ENCODE data around the gene DSCAM. TPM values are rescaled to one million over a fixed set of nuclear protein-coding genes. Genes with fewer than 3 reads are reported as not detected.

Gene DSCAM
- total and polyA plus RNA-seq, 4 donors, result 0.02 to 0.25 (median 0.09) TPM

DNA sequence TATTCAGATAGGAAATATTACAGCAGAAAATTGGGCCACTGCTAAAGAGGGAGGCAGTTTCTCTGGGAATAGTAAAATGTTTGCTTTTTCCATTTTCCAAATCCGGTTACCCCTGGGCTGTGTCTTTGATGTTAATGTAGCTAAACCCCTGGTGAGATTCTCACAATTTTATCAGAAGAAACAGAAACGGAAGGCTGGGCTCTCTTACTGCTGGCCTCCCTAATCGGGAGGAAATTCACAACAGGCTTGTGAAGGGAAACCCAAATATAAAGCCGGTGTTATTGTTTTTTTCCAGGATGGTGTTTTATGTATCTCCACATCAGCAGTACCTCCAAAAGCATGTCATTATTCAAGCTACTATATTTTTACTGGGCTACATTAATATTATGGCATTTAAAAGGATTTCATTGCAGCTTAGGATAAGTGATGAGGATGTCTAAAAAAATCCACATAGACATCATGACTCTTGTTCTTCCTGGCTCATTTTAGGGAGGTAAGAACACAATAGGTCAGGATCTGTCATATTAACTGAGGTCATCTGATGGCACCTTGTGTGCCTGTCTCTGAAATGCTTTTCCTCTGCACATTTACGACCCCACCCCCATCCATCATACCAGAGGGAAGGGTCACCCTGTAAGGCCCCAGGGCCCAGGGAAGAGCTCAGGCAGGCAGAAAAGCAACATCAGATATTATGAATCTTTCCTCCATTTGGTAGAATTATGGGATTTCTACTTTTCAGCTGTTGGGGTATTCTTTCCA, 158.7 kb downstream of the DSCAM start:
- Histone ChIP-seq H3K4me3 (no peak overlapping the region), H3K9me3 (ENCODE audit: control insufficient read depth in 4 of 4, insufficient read depth in 3 of 4, low read length in 3 of 4) (peaks cover 0 to 7% (median 0%) of the 10 kb centered on the region in 4 donors), H3K27ac (ENCODE audit: low read depth in 1 of 2, low read length in 1 of 2) (no peak overlapping the region), H3K27me3 (ENCODE audit: control insufficient read depth in 3 of 3, insufficient read depth in 3 of 3, low read length in 2 of 3) (no peaks in the 10 kb centered on the region), H3K9ac (ENCODE audit: insufficient read depth in 1 of 2, low read length in 2 of 2) (no peak overlapping the region), H3K4me1 (ENCODE audit: control insufficient read depth in 5 of 5, insufficient read depth in 5 of 5, low read length in 5 of 5) (no peaks in the 10 kb centered on the region), H3K36me3 (ENCODE audit: control insufficient read depth in 4 of 4, insufficient read depth in 4 of 4, low read length in 4 of 4) (no peaks in the 10 kb centered on the region)
- DNase-seq, result no peak
- TF ChIP-seq, protein P1, sequence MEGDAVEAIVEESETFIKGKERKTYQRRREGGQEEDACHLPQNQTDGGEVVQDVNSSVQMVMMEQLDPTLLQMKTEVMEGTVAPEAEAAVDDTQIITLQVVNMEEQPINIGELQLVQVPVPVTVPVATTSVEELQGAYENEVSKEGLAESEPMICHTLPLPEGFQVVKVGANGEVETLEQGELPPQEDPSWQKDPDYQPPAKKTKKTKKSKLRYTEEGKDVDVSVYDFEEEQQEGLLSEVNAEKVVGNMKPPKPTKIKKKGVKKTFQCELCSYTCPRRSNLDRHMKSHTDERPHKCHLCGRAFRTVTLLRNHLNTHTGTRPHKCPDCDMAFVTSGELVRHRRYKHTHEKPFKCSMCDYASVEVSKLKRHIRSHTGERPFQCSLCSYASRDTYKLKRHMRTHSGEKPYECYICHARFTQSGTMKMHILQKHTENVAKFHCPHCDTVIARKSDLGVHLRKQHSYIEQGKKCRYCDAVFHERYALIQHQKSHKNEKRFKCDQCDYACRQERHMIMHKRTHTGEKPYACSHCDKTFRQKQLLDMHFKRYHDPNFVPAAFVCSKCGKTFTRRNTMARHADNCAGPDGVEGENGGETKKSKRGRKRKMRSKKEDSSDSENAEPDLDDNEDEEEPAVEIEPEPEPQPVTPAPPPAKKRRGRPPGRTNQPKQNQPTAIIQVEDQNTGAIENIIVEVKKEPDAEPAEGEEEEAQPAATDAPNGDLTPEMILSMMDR (IDR thresholded peaks at IDR 0.05; ENCODE audit: control extremely low read depth, extremely low read depth), result no peak
- WGBS, 2 donors, result 42 to 44% methylated on average over 5 of the region's 5 CpGs
- ATAC-seq (ENCODE audit: insufficient read depth, low FRiP score), result no peak

DNA sequence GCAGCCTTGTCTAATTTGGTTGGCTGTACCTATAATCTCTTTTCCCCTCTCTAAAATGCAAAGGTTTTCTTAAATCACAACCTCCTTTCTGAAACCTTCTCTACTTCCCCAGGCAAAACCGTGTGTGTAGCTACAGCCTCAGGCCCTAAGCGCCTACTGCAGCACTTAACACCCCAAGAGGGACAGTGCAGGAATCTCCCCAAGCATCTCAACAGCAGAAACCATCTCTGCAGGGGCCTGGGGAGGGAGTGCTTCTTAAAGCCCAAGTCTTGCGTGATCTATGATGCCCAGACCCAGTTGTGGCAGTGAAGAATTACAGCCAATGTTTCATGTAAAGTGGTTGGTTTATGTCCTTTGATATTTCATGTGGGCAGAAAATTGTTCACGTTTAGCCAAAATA, 159.3 kb downstream of the DSCAM start:
- H3K36me3 ChIP-seq (ENCODE audit: control insufficient read depth in 4 of 4, insufficient read depth in 4 of 4, low read length in 4 of 4), result no peaks in the 10 kb centered on the region
- H3K27ac ChIP-seq (ENCODE audit: low read depth in 1 of 2, low read length in 1 of 2), result no peak overlapping the region

DNA sequence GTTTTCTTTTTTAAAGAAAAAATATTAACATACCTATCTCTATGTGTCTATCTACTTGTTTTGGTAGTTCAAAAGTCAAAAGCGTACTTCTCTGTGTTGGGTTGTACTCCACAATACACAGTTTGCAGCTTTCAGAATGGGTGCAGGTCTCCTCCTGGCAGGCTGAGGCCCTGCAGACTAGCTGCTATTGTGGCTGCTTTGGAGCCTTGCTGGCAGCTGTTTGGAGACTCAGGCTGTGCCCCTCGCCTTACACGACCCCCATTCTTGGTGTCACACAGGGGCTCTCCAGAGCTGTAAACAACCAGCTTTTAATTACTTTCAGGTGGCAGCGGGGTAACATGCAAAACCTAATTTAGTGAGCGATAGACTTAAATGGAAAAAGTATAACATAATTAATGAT, 160.4 kb downstream of the DSCAM start:
- no peaks in the 10 kb centered on the region for H3K27me3 ChIP-seq (ENCODE audit: control insufficient read depth in 3 of 3, insufficient read depth in 3 of 3, low read length in 2 of 3)
- no peaks in the 10 kb centered on the region for H3K4me1 ChIP-seq (ENCODE audit: control insufficient read depth in 5 of 5, insufficient read depth in 5 of 5, low read length in 5 of 5)
- TF ChIP-seq, protein P1 (IDR thresholded peaks at IDR 0.05; ENCODE audit: control extremely low read depth, extremely low read depth), result no peak
- ATAC-seq (ENCODE audit: insufficient read depth, low FRiP score) (no peak), DNase-seq (no peak)
- peaks cover 0 to 9% (median 0%) of the 10 kb centered on the region in 4 donors for H3K9me3 ChIP-seq (ENCODE audit: control insufficient read depth in 4 of 4, insufficient read depth in 3 of 4, low read length in 3 of 4)
- no peak overlapping the region for H3K27ac ChIP-seq (ENCODE audit: low read depth in 1 of 2, low read length in 1 of 2)
- no peak overlapping the region for H3K9ac ChIP-seq (ENCODE audit: insufficient read depth in 1 of 2, low read length in 2 of 2)
- no peak overlapping the region for H3K4me3 ChIP-seq
- WGBS, 2 donors, result 89 to 92% methylated on average over 5 of the region's 5 CpGs
- no peaks in the 10 kb centered on the region for H3K36me3 ChIP-seq (ENCODE audit: control insufficient read depth in 4 of 4, insufficient read depth in 4 of 4, low read length in 4 of 4)

More for the DNA sequence above, 159.3 kb downstream of the DSCAM start:
- no peak for DNase-seq
- 68 to 76% methylated on average over 4 of the region's 4 CpGs for WGBS, 2 donors
- TF ChIP-seq, protein P1 (IDR thresholded peaks at IDR 0.05; ENCODE audit: control extremely low read depth, extremely low read depth), result no peak
- Histone ChIP-seq H3K27me3 (ENCODE audit: control insufficient read depth in 3 of 3, insufficient read depth in 3 of 3, low read length in 2 of 3) (no peaks in the 10 kb centered on the region), H3K9me3 (ENCODE audit: control insufficient read depth in 4 of 4, insufficient read depth in 3 of 4, low read length in 3 of 4) (peaks cover 0 to 9% (median 0%) of the 10 kb centered on the region in 4 donors), H3K4me1 (ENCODE audit: control insufficient read depth in 5 of 5, insufficient read depth in 5 of 5, low read length in 5 of 5) (no peaks in the 10 kb centered on the region), H3K9ac (ENCODE audit: insufficient read depth in 1 of 2, low read length in 2 of 2) (no peak overlapping the region), H3K4me3 (no peak overlapping the region)
- no peak for ATAC-seq (ENCODE audit: insufficient read depth, low FRiP score)

All from lung (tissue), 12 donors.